Measurements from ENCODE around the gene GAB1. TPM values are rescaled to one million over a fixed set of nuclear protein-coding genes. Genes with fewer than 3 reads are reported as not detected.

Gene GAB1
- total and polyA plus RNA-seq, 2 of the 8 experiments (the other 6 are each of a cell fraction or from before 2014, with no cell fraction given) = 6.8 to 21.3 TPM

DNA sequence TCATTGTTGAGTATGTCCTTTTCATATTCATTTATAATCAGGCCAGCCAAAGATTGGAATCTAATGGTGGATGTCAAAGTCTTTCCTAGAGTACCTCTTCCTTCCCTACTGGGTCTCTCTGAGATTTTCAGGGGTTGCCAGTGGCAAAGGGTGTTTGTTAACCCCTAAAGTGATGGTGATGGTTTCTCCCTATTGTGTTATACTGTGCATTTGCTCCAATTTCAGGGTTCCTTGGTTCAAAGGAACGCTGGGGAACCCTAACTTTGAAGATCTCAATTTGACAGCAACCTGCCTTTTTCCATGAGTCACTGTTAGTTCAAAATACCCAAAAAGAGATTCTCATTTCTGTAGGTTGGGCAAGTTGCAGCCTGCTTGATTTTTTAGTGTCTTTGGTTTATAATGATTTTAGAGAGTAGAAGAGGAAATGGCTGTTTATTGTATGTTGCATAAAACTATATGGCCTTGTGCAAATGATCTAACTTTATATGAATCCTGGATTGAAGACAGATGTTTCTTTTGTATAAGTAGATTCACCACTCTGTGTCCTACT, 23.0 kb downstream of the GAB1 start:
- Histone ChIP-seq H2BK20ac (ENCODE audit: low read length) (no peak overlapping the region), H3K4me2 (ENCODE audit: insufficient read depth in 1 of 2, low read depth in 2 of 2, low read length in 2 of 2) (no peak overlapping the region), H3K79me1 (ENCODE audit: low read depth, low read length) (peaks cover 3% of the 10 kb centered on the region; the same call in 1 of the 2 replicates), H3K27ac (ENCODE audit: low read depth, low read length) (no peak overlapping the region), H4K91ac (replicated peaks; ENCODE audit: insufficient read length, low read length) (no peak overlapping the region), H2BK120ac (replicated peaks; ENCODE audit: low read depth, low read length) (no peak overlapping the region), H2BK12ac (ENCODE audit: low read depth, low read length) (no peak overlapping the region), H3K9ac (replicated peaks in 1 of 4; ENCODE audit: extremely low read depth in 1 of 4, low read depth in 3 of 4, low read length in 3 of 4) (no peak overlapping the region), H3K4me3 (ENCODE audit: extremely low read depth in 1 of 4, insufficient read depth in 2 of 4, low read depth in 3 of 4, low read length in 4 of 4) (no peak overlapping the region), H4K20me1 (replicated peaks in 1 of 2; ENCODE audit: control insufficient read depth in 1 of 2, insufficient read depth in 2 of 2, low read length in 2 of 2) (no peaks in the 10 kb centered on the region), H2BK5ac (ENCODE audit: low read depth, low read length) (no peak overlapping the region; the same call in 1 of the 2 replicates), H2AFZ (ENCODE audit: low read length) (no peak overlapping the region), H3K4ac (replicated peaks; ENCODE audit: insufficient read length, low read depth, low read length) (no peak overlapping the region), H3K9me3 (ENCODE audit: insufficient read depth in 2 of 2, low read depth in 1 of 2, low read length in 1 of 2) (no peaks in the 10 kb centered on the region), H2BK15ac (ENCODE audit: low read length) (no peak overlapping the region), H3K27me3 (replicated peaks in 1 of 4; ENCODE audit: control insufficient read depth in 3 of 4, extremely low read depth in 1 of 4, insufficient read depth in 3 of 4, low read length in 3 of 4) (peaks cover 0 to 1% (median 0%) of the 10 kb centered on the region in 4 experiments; a peak in 1 of 7 replicates), H2AK5ac (ENCODE audit: low read depth, low read length) (no peak overlapping the region), H4K5ac (ENCODE audit: insufficient read length, low read depth, low read length) (no peak overlapping the region), H3K18ac (ENCODE audit: extremely low read depth, low read length) (no peak overlapping the region), H3K23ac (ENCODE audit: insufficient read length) (no peak overlapping the region), H3K23me2 (ENCODE audit: low read depth, low read length) (no peaks in the 10 kb centered on the region), H3K79me2 (ENCODE audit: control insufficient read depth in 1 of 2, insufficient read depth in 2 of 2, low read length in 2 of 2) (peaks cover 0 to 57% of the 10 kb centered on the region in 2 experiments; a peak in 2 of 4 replicates), H3K56ac (replicated peaks; ENCODE audit: insufficient read length, low read depth, low read length) (no peak overlapping the region), H3K14ac (ENCODE audit: insufficient read length) (no peak overlapping the region), H3K36me3 (ENCODE audit: control insufficient read depth in 2 of 4, insufficient read depth in 4 of 4, low read length in 3 of 4) (no peaks in the 10 kb centered on the region), H3K4me1 (replicated peaks in 1 of 4; ENCODE audit: control insufficient read depth in 3 of 4, insufficient read depth in 4 of 4, low read length in 3 of 4) (peaks cover 4 to 22% (median 16%) of the 10 kb centered on the region in 4 experiments; a peak in 6 of 7 replicates), H4K8ac (ENCODE audit: extremely low read depth, insufficient read depth, low read length) (no peak overlapping the region)
- WGBS, 2 experiments (ENCODE audit: extremely low coverage in 1 of 2, insufficient coverage in 1 of 2, insufficient read length in 1 of 2, insufficient replicate concordance in 2 of 2, low coverage in 1 of 2, low lambda C conversion rate in 2 of 2, missing lambda C conversion rate in 1 of 2) = 82% methylated on average over 1 of the region's 1 CpG; no CpG with 5 or more reads in 1 of the 2 experiments
- TF ChIP-seq CHD2 (IDR thresholded peaks at IDR 0.05; ENCODE audit: low read length) = no peak
- TF ChIP-seq KDM4A (IDR thresholded peaks at IDR 0.05; ENCODE audit: low read depth, low read length, severe bottlenecking) = no peak
- no peak for TF ChIP-seq RBBP5 (IDR thresholded peaks at IDR 0.05; ENCODE audit: borderline replicate concordance, low read depth, low read length)
- FAIRE-seq (no peak), DNase-seq (ENCODE audit: low read depth in 1 of 2, low spot score in 2 of 2) (no peak)
- ChIA-PET POLR2A (ENCODE audit: partially characterized antibody) (no interaction called here), CTCF (ENCODE audit: partially characterized antibody) (interaction anchor here (2.3 kb wide), 1 partner anchor 16 kb away, joined by 6 read pairs; no protein-coding TSS in a partner anchor)
